Stimulated activated CD8-positive, alpha-beta memory T cell treated with anti-CD3 and anti-CD28 coated beads, Interleukin-7, amount 100 ng/mL, for 1 hour (primary cell): ENCODE measurements around the gene STK16.
"Not testable (repeated sequence)": the region's sequence is repeated elsewhere in the genome, so short reads cannot be mapped to it uniquely, and the experiment has no call there.

Experiments
- DNase-seq, 2 donors: peaks; one replicate each; pipeline ENCODE4 v3.0.0-alpha.2; 2020; ENCODE audit warnings: low read depth in 2 of 2

Gene STK16, protein sequence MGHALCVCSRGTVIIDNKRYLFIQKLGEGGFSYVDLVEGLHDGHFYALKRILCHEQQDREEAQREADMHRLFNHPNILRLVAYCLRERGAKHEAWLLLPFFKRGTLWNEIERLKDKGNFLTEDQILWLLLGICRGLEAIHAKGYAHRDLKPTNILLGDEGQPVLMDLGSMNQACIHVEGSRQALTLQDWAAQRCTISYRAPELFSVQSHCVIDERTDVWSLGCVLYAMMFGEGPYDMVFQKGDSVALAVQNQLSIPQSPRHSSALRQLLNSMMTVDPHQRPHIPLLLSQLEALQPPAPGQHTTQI

DNA sequence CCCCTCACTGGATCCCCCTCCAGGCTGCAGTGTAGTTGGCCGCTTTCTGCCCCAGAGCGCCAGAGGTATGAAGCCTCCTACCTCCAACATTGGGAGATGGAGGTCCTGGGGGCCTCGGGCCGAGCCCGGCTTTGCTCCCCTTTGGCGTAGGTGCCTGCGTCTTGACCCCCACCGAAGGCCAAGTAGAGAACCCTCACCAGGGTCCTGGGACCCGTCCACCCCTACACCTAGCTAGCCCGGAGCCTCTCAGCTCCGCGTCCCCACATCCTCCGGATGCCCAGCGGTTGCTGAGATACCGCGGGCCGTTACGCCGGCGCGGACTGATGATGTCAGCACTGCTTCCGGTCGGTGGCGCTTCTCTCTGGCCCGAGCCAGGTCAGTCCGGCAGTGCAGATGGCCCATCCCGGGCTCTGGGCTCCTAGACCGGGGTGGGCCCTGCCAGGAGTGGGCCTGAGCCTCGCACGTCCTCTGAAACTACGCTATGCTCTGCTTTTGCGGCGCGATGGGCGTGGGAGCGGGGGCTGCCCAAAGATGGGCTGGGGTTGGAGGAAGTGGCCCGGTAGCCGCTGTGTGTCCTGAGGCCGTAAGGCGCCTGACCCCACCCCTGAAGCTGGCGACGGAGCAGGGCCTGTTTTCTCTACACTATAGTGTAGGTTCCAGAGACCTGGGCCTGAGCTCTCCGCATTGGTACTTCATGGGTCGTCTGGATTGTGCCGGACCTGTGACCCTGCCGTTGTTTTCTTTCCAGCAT lies at the start of gene STK16, which contains the start of gene GLB1L:
Gene STK16 (plus strand): TSS at position 332 of the 751 bp plus-strand sequence. CDS start 521 bp downstream, outside the sequence.
Gene GLB1L (minus strand): TSS at position 297 of the 751 bp plus-strand sequence. CDS start 1,871 bp downstream, outside the sequence.
- peak; percentile 81 to 83 for DNase-seq

DNA sequence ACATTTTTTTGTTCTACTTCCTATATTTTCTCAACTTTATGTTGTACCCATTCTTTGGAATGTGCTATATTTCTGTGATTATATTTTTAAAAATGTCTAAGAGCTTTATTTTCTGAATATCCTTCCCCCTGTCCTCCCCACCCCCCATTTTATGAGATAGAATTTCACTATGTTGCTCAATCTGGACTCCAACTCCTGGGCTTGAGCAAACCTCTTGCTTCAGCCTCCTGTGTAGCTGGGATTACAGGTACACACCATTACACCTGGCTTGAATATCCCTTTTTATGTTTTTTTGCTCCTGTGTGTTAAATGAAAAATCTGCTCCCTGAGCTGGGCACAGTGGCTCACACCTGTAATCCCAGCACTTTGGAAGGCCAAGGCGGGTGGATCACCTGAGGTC lies 47.9 kb upstream of the STK16 start:
- no peak for DNase-seq

DNA sequence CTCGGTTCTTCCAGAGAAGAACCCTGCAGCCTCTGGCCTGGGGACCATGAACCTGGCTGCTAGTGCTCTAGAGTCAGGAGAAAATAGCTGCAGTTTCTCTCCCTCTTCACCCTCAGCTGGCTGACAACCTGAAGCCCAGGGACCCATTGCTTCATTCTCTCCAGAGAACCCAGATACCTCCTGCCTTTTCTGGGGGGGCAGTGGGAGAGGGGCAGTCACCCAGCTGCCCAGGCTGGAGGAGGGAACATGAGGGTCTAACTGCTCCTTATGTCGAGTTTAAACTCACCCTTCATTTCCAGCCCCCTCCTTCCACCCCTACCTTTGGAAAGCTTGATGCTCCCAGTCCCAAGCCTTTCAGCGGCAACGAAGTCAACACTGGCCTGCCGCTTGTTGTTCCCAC lies 46.3 kb upstream of the STK16 start:
- no peak for DNase-seq

DNA sequence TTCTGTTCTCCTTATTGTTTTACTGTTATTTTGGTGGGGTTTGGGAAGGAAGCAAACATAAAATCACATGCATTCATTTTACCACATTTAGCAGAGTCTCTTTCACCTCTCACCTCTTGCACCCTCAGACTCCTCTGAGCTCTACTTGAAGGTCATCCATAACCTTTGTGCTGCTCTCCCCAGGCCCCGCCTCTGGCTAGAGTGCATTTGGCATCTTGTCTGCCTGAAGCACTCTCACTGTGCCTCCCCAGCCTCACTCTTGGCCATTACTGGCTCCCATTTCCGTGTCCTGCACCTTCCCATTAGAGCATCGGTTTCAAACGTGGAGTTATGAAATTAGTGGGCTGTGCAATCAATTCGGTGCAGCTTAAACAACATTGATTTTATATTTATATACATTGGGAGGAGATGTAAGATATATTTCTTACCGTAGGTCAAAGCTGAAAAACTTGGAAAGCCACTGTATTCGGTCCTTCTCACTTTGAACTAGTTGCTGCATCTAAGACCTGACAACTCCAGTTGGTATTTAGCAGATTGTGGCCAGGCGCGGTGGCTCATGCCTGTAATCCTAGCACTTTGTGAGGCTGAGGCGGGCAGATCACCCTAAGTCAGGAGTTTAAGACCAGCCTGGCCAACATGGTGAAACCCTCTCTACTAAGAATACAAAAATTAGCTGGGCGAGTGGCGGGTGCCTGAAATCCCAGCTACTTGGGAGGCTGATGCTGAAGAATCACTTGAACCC lies 45.6 kb upstream of the STK16 start:
- no peak for DNase-seq

DNA sequence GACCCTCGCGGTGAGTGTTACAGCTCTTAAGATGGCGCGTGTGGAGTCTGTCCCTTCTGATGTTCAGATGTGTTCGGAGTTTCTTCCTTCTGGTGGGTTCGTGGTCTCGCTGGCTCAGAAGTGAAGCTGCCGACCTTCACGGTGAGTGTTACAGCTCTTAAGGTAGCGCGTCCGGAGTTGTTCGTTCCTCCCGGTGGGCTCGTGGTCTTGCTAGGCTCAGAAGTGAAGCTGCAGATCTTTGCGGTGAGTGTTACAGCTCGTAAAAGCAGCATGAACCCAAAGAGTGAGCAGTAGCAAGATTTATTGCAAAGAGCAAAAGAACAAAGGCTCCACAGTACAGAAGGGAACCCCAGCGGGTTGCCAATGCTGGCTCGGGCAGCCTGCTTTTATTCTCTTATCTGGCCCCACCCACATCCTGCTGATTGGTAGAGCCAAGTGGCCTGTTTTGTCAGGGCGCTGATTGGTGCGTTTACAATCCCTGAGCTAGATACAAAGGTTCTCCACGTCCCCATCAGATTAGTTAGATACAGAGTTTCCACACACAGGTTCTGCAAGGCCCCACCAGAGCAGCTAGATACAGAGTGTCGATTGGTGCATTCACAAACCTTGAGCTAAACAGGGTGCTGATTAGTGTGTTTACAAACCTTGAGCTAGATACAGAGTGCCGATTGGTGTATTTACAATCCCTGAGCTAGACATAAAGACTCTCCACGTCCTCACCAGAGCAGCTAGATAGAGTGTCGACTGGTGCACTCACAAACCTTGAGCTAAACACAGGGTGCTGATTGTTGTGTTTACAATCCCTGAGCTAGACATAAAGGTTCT lies 44.6 kb upstream of the STK16 start:
- not testable (repeated sequence) for DNase-seq

DNA sequence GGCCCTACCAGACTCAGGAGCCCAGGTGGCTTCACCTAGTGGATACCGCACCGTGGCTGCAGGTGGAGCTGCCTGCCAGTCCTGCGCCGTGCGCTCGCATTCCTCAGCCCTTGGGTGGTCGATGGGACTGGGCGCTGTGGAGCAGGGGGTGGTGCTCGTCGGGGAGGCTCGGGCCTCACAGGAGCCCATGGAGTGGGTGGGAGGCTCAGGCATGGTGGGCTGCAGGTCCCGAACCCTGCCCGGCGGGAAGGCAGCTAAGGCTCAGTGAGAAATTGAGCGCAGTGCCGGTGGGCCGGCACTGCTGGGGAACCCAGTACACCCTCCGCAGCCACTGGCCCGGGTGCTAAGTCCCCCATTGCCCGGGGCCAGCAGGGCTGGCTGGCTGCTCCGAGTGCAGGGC lies 43.9 kb upstream of the STK16 start:
- DNase-seq, result not testable (repeated sequence)

DNA sequence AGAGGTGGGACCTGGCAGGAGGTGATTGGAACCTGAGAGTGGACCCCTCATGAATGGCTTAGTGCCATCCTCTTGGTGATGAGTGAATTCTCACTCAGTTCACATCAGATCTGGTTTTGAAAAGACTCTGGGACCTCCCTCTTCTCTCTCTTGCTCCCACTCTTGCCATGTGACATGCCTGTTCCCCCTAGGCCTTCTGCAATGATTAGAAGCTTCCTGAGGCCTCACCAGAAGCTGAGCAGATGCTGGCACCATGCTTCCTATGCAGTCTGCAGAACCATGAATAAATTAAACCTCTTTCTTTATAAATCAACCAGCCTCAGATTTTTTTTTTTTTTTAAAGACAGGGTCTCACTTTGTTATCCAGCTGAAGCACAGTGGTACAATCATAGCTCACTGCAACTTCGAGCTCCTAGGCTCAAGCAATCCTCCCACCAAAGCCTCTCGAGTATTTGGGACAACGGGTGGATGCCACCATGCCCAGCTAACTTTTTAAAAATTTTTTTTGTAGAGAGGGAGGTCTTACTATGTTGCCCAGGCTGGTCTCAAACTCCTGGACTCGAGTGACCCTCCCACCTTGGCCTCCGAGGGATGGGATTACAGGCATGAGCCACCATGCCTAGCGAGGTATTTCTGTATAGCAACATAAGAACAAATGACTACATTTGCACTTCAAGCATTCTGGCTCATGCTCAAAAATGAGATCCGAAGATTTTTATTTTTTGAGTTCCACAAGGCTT lies 40.7 kb upstream of the STK16 start:
- DNase-seq, result no peak

DNA sequence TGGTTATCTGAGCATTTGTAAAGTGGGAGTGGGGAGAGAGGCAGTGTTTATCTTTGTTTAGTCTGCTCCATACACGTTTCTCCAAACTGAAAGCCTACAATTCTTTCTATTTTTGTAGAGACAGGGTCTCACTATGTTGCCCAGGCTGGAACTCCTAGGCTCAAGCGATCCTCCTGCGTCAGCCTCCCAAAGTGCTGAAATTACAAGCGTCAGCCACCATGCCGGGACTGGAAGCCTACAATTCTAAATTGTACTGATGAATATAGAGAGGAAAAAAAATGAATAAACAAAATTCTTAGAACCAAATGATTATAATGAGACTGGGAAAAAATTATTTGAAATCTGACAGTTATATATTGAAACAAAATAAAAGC lies 40.1 kb upstream of the STK16 start:
- no peak for DNase-seq

DNA sequence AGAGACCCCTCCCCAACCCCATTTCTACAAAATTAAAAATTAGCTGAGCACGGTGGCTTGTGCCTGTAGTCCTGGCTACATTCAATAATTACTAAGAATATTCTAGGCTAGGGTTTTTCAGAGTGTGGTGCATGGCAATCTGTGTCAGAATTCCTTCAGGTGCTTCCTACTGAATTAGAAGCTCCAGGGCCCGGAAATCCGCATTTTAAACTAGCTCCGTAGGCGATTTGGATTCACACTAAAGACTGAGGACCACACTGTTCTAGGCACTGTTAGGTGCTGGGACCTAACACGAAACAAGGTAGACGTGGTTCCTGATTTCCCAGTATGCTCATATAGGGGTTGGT lies 39.3 kb upstream of the STK16 start:
- DNase-seq, result no peak

DNA sequence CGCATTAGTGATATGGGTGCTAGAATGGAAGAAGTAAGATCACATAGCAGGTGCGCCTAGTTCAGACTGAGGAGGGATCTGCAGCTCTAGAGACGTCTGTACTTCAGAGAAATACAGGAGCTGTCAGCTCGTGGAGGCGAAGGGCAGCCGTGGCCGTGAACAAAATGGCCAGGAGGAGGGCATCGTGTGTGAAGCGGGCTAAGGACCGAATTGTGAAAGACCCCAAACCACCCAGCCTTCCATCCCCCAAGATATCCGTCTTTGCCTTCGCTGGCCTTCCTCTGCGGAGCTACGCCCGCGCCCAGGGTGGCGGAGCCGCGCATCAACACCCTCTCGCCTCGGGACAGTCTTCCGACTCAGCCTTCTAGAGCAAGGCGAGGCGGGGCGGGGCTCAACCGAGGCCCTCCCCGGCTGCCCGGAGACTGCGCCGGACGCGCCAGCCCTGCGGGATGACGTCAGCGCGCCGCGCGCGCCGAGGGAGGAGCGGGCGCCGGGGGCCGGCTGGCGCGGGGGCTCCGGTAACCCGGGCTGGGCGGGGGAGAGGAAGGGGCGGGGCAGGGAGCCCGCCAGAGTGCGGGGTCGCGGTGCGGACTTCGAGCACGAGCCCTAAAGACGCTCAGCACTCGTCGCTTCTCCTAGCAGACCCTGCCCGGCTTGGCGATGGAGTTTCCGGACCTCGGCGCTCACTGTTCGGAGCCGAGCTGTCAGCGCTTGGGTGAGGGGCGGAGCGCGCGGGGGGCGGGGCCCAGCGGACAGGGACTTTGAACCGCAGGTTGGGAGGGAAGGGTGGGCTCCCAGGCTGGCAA lies 38.7 kb upstream of the STK16 start, which contains the start of gene ZFAND2B:
Gene ZFAND2B (plus strand): TSS at position 455 of the 806 bp plus-strand sequence. CDS start 206 bp downstream, at position 661.
- peak; percentile 91 to 92 for DNase-seq

DNA sequence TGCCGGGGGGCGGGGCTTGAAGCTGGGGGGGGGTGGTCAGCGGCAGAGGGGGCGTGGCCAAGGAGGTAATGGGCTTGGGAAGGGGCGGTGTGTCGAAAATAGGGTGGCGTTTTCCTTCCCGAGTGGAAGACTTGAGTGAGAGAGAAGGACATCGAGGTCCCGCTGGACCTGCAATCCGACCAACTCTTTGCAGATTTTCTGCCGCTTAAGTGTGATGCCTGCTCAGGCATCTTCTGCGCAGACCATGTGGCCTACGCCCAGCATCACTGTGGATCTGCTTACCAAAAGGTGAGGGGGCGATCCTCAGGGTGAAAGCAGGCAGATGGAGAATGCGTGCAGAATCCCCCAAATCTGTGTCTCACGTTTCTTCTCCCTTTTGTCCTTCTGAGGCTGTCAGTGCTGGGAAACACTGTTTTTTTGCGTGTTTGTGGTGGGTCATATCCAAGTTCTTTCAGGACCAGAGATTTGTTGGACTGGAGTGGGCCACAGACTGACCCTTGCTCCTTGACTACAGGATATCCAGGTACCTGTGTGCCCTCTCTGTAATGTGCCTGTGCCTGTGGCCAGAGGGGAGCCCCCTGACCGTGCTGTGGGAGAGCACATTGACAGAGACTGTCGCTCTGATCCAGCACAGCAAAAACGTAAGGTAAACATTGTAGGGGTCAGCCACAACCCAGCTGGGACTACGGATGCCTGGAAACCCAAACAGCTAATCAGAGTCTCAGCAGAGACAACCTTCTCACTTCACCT lies 38.0 kb upstream of the STK16 start:
- no peak for DNase-seq

DNA sequence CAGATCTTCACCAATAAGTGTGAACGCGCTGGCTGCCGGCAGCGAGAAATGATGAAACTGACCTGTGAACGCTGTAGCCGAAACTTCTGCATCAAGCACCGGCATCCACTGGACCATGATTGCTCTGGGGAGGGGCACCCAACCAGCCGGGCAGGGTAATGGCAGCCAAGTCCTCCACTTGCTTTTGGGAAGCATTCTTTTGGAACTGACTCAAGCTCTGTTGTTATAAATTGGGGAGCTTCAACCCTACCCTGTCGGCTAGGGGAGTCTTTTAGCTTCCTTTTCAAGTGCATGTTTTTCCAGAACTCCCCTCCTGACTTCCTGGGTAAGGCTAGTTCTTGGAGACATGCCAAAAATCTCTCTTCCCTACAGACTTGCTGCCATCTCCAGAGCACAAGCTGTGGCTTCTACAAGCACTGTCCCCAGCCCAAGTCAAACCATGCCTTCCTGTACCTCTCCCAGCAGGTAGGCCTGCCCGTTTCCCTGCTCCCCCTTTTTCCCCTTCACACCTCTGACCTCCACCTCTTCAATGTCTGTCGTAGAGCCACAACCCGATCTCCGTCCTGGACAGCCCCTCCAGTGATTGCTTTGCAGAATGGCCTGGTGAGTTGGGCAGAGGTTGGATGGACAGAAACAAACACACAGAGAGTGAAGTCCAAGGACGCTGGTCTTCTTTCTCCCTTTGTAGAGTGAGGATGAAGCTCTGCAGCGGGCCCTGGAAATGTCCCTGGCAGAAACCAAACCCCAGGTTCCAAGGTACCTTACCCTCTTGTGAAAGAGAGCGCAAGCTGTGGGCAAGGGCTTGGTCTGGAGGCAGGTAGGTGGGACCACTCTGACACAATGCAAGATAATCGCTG lies 37.2 kb upstream of the STK16 start:
- no peak for DNase-seq

DNA sequence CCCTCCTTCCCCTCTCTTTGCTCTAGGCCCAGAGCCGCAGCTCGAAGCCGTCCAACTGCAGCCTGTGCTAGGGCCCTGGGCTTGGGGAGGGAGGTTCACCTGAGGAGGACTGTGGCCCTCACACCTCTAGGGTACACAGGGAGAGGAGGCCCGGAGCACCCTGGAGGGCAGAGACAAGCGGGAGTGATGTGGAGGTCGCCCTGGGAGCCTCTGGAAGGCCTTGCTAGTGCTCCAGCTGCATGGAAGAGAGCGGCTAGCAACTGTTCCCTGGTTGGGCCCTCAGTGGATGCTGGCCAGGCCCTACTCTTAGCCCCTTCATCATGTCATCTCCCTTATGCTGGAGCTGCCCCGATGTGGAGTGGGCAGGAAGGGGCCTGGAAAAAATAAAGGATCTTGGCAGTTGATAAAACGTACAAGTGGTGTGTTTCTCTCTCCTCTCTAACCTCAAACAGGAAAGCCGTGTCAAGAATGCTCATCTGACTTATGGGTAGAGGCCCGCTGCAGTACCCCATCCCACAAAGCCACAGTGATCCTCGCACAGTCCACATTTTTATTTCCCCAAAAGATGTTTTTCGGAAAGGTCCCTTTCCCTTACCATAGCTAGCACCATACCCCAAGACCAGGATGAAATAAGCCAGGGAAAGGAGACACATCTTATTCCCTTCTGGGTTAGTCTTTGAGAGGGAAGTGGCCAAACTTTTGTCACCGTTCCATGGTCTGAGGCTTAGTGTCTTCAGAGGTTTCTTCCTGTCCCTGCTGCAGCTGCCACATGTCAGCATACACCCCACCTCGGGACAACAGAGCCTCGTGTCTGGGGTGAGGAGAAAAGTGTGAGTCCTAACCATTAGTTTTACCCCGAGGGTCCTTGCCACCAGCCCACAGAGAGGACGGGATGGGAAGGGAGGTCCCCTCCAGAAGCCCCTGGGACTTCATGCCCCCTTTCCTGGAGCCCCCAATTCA lies 35.8 kb upstream of the STK16 start:
- DNase-seq, result no peak

DNA sequence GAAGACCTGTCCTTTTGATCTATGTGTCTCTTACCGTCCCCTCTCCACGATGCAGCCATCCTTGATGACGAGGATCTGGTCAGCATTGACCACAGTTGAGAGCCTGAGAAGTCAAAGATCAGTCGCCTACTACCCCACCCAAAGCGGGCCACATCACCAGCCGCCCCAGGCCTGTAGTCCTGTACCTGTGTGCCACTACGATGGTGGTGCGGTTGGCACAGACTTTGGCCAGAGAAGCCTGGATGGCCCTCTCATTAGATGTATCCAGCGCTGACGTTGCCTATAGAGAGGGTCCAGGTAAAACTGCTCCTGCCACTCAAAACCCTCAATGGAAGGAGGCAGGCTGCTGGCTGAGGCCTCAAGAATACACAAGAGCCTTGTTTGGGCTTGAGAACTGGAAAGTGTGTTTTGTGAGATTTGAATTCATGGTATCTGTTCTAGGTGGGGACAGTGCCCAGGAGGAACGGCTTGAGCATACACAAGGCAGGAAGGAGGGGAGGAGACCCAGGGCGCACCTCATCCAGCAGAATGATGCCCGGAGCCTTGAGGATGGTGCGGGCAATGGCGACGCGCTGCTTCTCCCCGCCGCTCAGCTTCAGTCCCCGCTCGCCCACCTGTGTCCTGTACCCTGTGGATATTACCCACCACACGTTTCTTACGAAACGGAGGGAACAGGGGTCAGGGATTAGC lies 34.9 kb upstream of the STK16 start:
- DNase-seq, result no peak

DNA sequence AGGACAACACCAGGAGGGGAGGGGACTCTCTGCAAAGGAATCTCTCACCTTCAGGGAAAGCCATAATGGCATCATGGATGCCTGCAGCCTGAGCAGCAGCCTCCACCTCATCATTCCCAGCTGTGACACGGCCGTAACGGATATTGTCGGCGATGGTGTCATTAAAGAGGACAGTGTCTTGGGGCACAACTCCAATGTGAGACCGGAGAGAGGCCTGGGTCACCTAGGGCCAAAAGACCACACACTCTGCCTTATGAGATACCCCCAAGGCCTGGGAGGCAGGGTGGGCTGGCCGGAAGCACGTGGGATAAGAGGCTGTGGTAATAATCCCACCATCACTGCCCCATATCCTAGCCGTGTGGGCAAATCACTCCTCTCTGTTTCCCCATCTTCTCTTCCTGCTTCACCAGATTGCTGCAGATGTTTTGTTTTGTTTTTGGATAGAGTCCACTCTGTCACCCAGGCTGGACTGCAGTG lies 34.4 kb upstream of the STK16 start:
- no peak for DNase-seq

DNA sequence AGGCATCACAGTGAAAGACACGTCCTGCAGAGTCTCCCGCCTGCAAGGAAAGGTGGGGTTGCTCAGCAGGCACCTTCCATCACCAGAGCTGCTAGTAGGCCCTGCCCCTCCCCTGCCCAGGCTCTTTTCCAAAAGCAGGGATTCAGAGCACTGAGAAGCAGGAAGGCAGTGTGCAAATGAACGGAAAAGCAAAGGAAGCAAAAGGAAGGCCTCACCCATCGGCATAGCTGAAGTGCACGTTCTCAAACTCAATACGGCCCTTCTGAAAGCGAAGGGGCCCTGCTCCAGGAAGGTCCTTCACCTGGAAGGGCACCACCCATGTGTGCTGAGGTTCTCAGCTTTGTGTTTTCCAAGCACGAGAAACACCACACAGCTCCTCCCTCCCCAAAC lies 32.3 kb upstream of the STK16 start:
- DNase-seq, result no peak
